ENCODE data around the gene SLC4A1. TPM values are rescaled to one million over a fixed set of nuclear protein-coding genes. Genes with fewer than 3 reads are reported as not detected.

The SLC4A1 gene
- total RNA-seq, 4 donors from 2014 or later: 0.15 to 0.78 TPM; not detected in 2

DNA sequence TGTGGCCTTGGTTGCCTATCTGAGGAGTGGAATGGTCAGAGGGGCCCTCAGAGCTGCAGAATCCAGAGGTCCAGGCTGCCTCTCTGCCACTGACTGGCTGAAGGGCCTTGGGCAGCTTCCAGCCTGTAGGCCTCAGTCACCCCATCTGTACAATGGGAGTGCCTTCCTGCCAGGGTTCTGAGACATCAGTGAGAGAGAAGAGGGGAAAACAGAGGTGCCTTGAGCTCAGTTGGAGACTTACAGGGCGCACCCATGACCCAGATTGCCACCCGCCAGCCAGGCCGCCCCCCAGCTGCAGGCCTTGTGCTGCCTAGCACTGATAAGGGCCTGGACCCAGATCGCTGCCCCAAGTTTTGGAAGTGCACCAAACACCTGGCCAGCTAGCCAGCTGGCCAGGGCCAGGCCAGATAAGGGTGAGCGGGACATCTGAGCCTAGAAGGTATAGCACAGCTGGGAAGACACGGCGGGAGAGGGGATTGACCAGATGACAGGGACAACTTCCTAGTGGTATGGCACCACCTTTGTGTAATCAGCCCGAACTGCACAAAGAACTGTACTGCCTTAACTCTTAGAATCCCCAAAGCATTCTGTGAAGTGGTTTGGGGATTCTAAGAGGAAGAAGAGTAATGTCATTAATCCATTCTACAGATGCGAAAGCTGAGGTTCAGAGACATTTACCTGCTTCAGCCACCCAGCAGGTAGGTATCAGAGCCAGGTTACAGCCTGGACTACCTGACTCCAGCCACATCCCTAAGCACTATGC lies 1.4 kb downstream of the SLC4A1 start:
- no peaks in the 10 kb centered on the region for H3K4me1 ChIP-seq
- intact Hi-C loops (cut with DNase I): no loop called here
- TF ChIP-seq POLR2A (IDR thresholded peaks at IDR 0.05) (no peak), CTCF (IDR thresholded peaks at IDR 0.05) (no peak)
- no peaks in the 10 kb centered on the region for H3K9me3 ChIP-seq
- H3K27ac ChIP-seq: no peak overlapping the region
- WGBS, 2 donors: 84 to 87% methylated on average over 9 of the region's 9 CpGs
- no peak for DNase-seq
- no peaks in the 10 kb centered on the region for H3K27me3 ChIP-seq
- no peak overlapping the region for H3K4me3 ChIP-seq (replicated peaks in 1 of 3)
- no peaks in the 10 kb centered on the region for H3K36me3 ChIP-seq

GRCh38 chr17:44263345-44263902 lies 4.5 kb downstream of the SLC4A1 start:
- intact Hi-C loops (cut with DNase I): no loop called here
- no peaks in the 10 kb centered on the region for H3K27me3 ChIP-seq
- no peaks in the 10 kb centered on the region for H3K9me3 ChIP-seq
- no peak overlapping the region for H3K4me3 ChIP-seq (replicated peaks in 1 of 3)
- no peak for TF ChIP-seq POLR2A (IDR thresholded peaks at IDR 0.05)
- TF ChIP-seq CTCF (IDR thresholded peaks at IDR 0.05): no peak
- no peaks in the 10 kb centered on the region for H3K36me3 ChIP-seq
- H3K27ac ChIP-seq: no peak overlapping the region
- 91 to 93% methylated on average over 7 of the region's 7 CpGs for WGBS, 2 donors
- peaks cover 0 to 3% of the 10 kb centered on the region in 2 donors for H3K4me1 ChIP-seq
- DNase-seq: no peak

- Histone ChIP-seq H3K4me1 (peaks cover 0 to 3% of the 10 kb centered on the region in 2 donors), H3K27me3 (no peaks in the 10 kb centered on the region), H3K4me3 (replicated peaks in 1 of 3) (no peak overlapping the region), H3K27ac (no peak overlapping the region), H3K9me3 (no peaks in the 10 kb centered on the region), H3K36me3 (no peaks in the 10 kb centered on the region)
- intact Hi-C loops (cut with DNase I): no loop called here
- WGBS, 2 donors: 72 to 74% methylated on average over 11 of the region's 11 CpGs
- no peak for TF ChIP-seq CTCF (IDR thresholded peaks at IDR 0.05)
- TF ChIP-seq POLR2A (IDR thresholded peaks at IDR 0.05): no peak
- no peak for DNase-seq
Measured at GRCh38 chr17:44262654-44263225, 5.2 kb downstream of the SLC4A1 start.

GRCh38 chr17:44260296-44260695 lies 7.6 kb downstream of the SLC4A1 start:
- H3K4me3 ChIP-seq (replicated peaks in 1 of 3): no peak overlapping the region
- peaks cover 0 to 3% of the 10 kb centered on the region in 2 donors for H3K4me1 ChIP-seq
- 95 to 96% methylated on average over 2 to 6 of the region's 6 CpGs for WGBS, 2 donors
- H3K27ac ChIP-seq: no peak overlapping the region
- TF ChIP-seq POLR2A (IDR thresholded peaks at IDR 0.05): no peak
- TF ChIP-seq CTCF (IDR thresholded peaks at IDR 0.05): no peak
- DNase-seq: no peak
- no peaks in the 10 kb centered on the region for H3K36me3 ChIP-seq
- no peaks in the 10 kb centered on the region for H3K27me3 ChIP-seq
- intact Hi-C loops (cut with DNase I): no loop called here
- H3K9me3 ChIP-seq: no peaks in the 10 kb centered on the region

DNA sequence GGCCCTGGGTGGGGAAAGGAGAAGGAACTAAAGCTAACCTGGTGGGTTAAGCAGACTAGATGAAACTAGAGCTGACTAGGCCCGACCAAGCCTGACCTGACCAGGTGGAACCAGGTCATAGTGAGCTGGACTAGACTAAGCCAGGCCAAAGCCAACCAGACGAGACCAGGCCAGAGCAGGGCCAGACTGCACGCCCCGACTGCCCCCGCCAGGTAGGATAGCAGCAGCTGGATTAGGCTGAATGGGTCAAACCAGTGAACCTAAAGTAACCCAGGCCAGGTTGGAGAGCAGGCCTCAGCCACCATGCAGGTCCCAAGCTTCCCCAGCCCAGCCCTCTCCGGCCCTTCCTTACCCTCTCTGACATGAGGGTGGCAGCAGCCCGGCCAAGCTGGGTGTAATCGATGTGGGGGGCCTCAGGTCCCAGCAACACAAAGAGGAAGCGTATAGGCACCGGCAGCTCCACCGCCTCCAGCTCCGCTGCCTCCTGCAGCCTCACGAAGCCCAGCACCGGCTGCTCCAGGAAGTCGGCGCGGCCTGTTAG lies 9.1 kb downstream of the SLC4A1 start:
- intact Hi-C loops (cut with DNase I): no loop called here
- Histone ChIP-seq H3K27me3 (no peaks in the 10 kb centered on the region), H3K36me3 (no peaks in the 10 kb centered on the region), H3K4me3 (replicated peaks in 1 of 3) (no peak overlapping the region), H3K9me3 (no peaks in the 10 kb centered on the region), H3K27ac (peak overlapping the region in 1 of 3 donors; percentile 41), H3K4me1 (peaks cover 0 to 3% of the 10 kb centered on the region in 2 donors)
- TF ChIP-seq CTCF (IDR thresholded peaks at IDR 0.05): no peak
- TF ChIP-seq POLR2A (IDR thresholded peaks at IDR 0.05): no peak
- 71 to 76% methylated on average over 14 to 15 of the region's 17 CpGs for WGBS, 2 donors
- DNase-seq: peak; percentile 37 to 59

All from thyroid gland (tissue), 4 donors.